ENCODE measurements around the gene LATS1. TPM values are rescaled to one million over a fixed set of nuclear protein-coding genes. Genes with fewer than 3 reads are reported as not detected.

Gene LATS1
- total and polyA plus RNA-seq, 2 of the 8 experiments (the other 6 are each of a cell fraction or from before 2014, with no cell fraction given): 8.9 to 21.7 TPM

GRCh38 chr6:149683256-149683859 is 34.5 kb downstream of the LATS1 start:
- Histone ChIP-seq H2BK120ac (replicated peaks; ENCODE audit: low read depth, low read length) (no peak overlapping the region), H2BK5ac (ENCODE audit: low read depth, low read length) (no peak overlapping the region), H3K4ac (replicated peaks; ENCODE audit: insufficient read length, low read depth, low read length) (no peak overlapping the region), H2AFZ (ENCODE audit: low read length) (no peak overlapping the region), H4K5ac (ENCODE audit: insufficient read length, low read depth, low read length) (no peak overlapping the region), H3K23me2 (ENCODE audit: low read depth, low read length) (no peaks in the 10 kb centered on the region), H3K9me3 (ENCODE audit: insufficient read depth in 2 of 2, low read depth in 1 of 2, low read length in 1 of 2) (no peaks in the 10 kb centered on the region), H2AK5ac (ENCODE audit: low read depth, low read length) (no peak overlapping the region), H3K36me3 (ENCODE audit: control insufficient read depth in 2 of 4, insufficient read depth in 4 of 4, low read length in 3 of 4) (peaks cover 0 to 33% (median 17%) of the 10 kb centered on the region in 4 experiments; a peak in 6 of 8 replicates), H3K4me3 (ENCODE audit: extremely low read depth in 1 of 4, insufficient read depth in 2 of 4, low read depth in 3 of 4, low read length in 4 of 4) (no peak overlapping the region), H3K4me1 (replicated peaks in 1 of 4; ENCODE audit: control insufficient read depth in 3 of 4, insufficient read depth in 4 of 4, low read length in 3 of 4) (no peaks in the 10 kb centered on the region; a peak in 1 of 7 replicates), H2BK15ac (ENCODE audit: low read length) (no peak overlapping the region), H2BK20ac (ENCODE audit: low read length) (no peak overlapping the region), H3K27ac (ENCODE audit: low read depth, low read length) (no peak overlapping the region), H4K91ac (replicated peaks; ENCODE audit: insufficient read length, low read length) (no peak overlapping the region), H3K79me2 (ENCODE audit: control insufficient read depth in 1 of 2, insufficient read depth in 2 of 2, low read length in 2 of 2) (peaks cover 0 to 11% of the 10 kb centered on the region in 2 experiments; a peak in 1 of 4 replicates), H3K9ac (replicated peaks in 1 of 4; ENCODE audit: extremely low read depth in 1 of 4, low read depth in 3 of 4, low read length in 3 of 4) (no peak overlapping the region), H4K20me1 (replicated peaks in 1 of 2; ENCODE audit: control insufficient read depth in 1 of 2, insufficient read depth in 2 of 2, low read length in 2 of 2) (peaks cover 0 to 7% of the 10 kb centered on the region in 2 experiments), H3K4me2 (ENCODE audit: insufficient read depth in 1 of 2, low read depth in 2 of 2, low read length in 2 of 2) (no peak overlapping the region), H2BK12ac (ENCODE audit: low read depth, low read length) (no peak overlapping the region), H3K14ac (ENCODE audit: insufficient read length) (no peak overlapping the region), H3K27me3 (replicated peaks in 1 of 4; ENCODE audit: control insufficient read depth in 3 of 4, extremely low read depth in 1 of 4, insufficient read depth in 3 of 4, low read length in 3 of 4) (no peaks in the 10 kb centered on the region), H3K23ac (ENCODE audit: insufficient read length) (no peak overlapping the region), H3K18ac (ENCODE audit: extremely low read depth, low read length) (no peak overlapping the region), H4K8ac (ENCODE audit: extremely low read depth, insufficient read depth, low read length) (no peak overlapping the region), H3K56ac (replicated peaks; ENCODE audit: insufficient read length, low read depth, low read length) (peak overlapping the region; percentile 12), H3K79me1 (ENCODE audit: low read depth, low read length) (no peaks in the 10 kb centered on the region)
- TF ChIP-seq KDM1A (IDR thresholded peaks at IDR 0.05; ENCODE audit: borderline replicate concordance, low read length): no peak
- no peak for TF ChIP-seq CBX5 (IDR thresholded peaks at IDR 0.05; ENCODE audit: low read depth, low read length)
- WGBS, 2 experiments (ENCODE audit: extremely low coverage in 1 of 2, insufficient coverage in 1 of 2, insufficient read length in 1 of 2, insufficient replicate concordance in 2 of 2, low coverage in 1 of 2, low lambda C conversion rate in 2 of 2, missing lambda C conversion rate in 1 of 2): 96% methylated on average over 4 of the region's 4 CpGs; no CpG with 5 or more reads in 1 of the 2 experiments
- ChIA-PET CTCF (ENCODE audit: partially characterized antibody) (interaction anchor here (0.5 to 1.3 kb wide), 3 partner anchors 10 to 527 kb away, joined by 4 to 6 read pairs (median 4); no protein-coding TSS in a partner anchor), POLR2A (ENCODE audit: partially characterized antibody) (interaction anchor here (0.8 to 1.2 kb wide), 3 partner anchors 11 to 63 kb away, joined by 3 to 4 read pairs (median 4); partner anchors contain the start of gene NUP43)
- DNase-seq (ENCODE audit: low read depth in 1 of 2, low spot score in 2 of 2): no peak
- FAIRE-seq: no peak

All from H1 (cell line).